SK-N-SH (cell line): ENCODE measurements around the gene MAP3K6. TPM values are rescaled to one million over a fixed set of nuclear protein-coding genes. Genes with fewer than 3 reads are reported as not detected.

Experiments used
- CTCF ChIA-PET: fragments of 300-600, 350-600 bp; formaldehyde crosslinking; extraction: SDS; loops from one replicate; lab custom pipeline; 2021; lab: Yijun Ruan, JAX
- POLR2A ChIA-PET: fragments of 350-600 bp; sonication (Branson Sonifier 250); formaldehyde crosslinking; extraction: SDS; loops from one replicate; lab custom pipeline; 2020; ENCODE audit warnings: antibody characterized with exemption, inconsistent platforms; lab: Yijun Ruan, JAX
- DNase-seq: peaks from one replicate; pipeline ENCODE4 v3.0.0; 2012
- H2AFZ ChIP-seq: fragments of 200-600 bp; sonication (generic); 2 replicates; pipeline ENCODE4 v1.8.1; 2016; ENCODE audit warnings: antibody characterized with exemption, mild to moderate bottlenecking, low read depth
- H3F3A ChIP-seq: fragments of 200-600 bp; sonication (generic); replicated peaks from 2 replicates; pipeline ENCODE3; 2016; ENCODE audit warnings: antibody characterized with exemption, mild to moderate bottlenecking; ENCODE audit not compliant: insufficient read depth
- H3K27ac ChIP-seq, 2 experiments: fragments of 200-500 bp in 1 of 2; fragments of 200-600 bp in 1 of 2; sonication (Bioruptor generic) in 1 of 2; sonication (generic), shearing (Covaris generic) in 1 of 2; 2 replicates each; pipeline versions ENCODE4 v1.5.1 to v1.6.1; 2014 to 2016; ENCODE audit warnings: low read depth in 2 of 2, inconsistent platforms in 1 of 2, low read length in 1 of 2, mild to moderate bottlenecking in 1 of 2, mixed read lengths in 1 of 2
- H3K27me3 ChIP-seq: fragments of 200-600 bp; sonication (generic), shearing (Covaris generic); 2 replicates; pipeline ENCODE4 v1.6.1; 2016; ENCODE audit warnings: mixed run types; ENCODE audit not compliant: insufficient read depth
- H3K36me3 ChIP-seq, 2 experiments: fragments of 200-500 bp in 1 of 2; fragments of 200-600 bp in 1 of 2; sonication (Bioruptor generic) in 1 of 2; sonication (generic) in 1 of 2; replicated peaks in 1 of 2; 2 replicates each; pipeline versions ENCODE3 to v1.5.1; 2014 to 2016; ENCODE audit warnings: low read length in 1 of 2, mild to moderate bottlenecking in 1 of 2; ENCODE audit not compliant: insufficient read depth in 2 of 2, control insufficient read depth in 1 of 2
- H3K4me1 ChIP-seq, 2 experiments: fragments of 200-500 bp in 1 of 2; fragments of 200-600 bp in 1 of 2; sonication (Bioruptor generic) in 1 of 2; sonication (generic), shearing (Covaris generic) in 1 of 2; 2 replicates each; pipeline versions ENCODE4 v1.5.1 to v1.6.1; 2014 to 2016; ENCODE audit warnings: low read depth in 1 of 2, low read length in 1 of 2, mixed run types in 1 of 2; ENCODE audit not compliant: insufficient read depth in 2 of 2, control insufficient read depth in 1 of 2
- H3K4me2 ChIP-seq: fragments of 200-600 bp; sonication (generic), shearing (Covaris generic); 2 replicates; pipeline ENCODE4 v1.6.1; 2017; ENCODE audit warnings: mixed run types
- H3K4me3 ChIP-seq, 2 experiments: fragments of 200-500 bp in 1 of 2; fragments of 200-600 bp in 1 of 2; sonication (Bioruptor generic) in 1 of 2; sonication (generic), shearing (Covaris generic) in 1 of 2; 2 replicates each; pipeline versions ENCODE4 v1.5.1 to v1.8.1; 2014 to 2016; ENCODE audit warnings: low read depth in 2 of 2, inconsistent platforms in 1 of 2, low read length in 1 of 2, mild to moderate bottlenecking in 1 of 2, mixed read lengths in 1 of 2, moderate library complexity in 1 of 2
- H3K79me2 ChIP-seq: fragments of 200-600 bp; sonication (generic); 2 replicates; pipeline ENCODE4 v1.8.1; 2017; ENCODE audit warnings: mild to moderate bottlenecking; ENCODE audit not compliant: insufficient read depth
- H3K9ac ChIP-seq: fragments of 200-600 bp; sonication (generic); 2 replicates; pipeline ENCODE4 v1.6.1; 2017; ENCODE audit warnings: mixed run types
- H3K9me2 ChIP-seq: fragments of 200-600 bp; sonication (generic); 2 replicates; pipeline ENCODE4 v1.6.1; 2017; ENCODE audit warnings: mixed run types
- H3K9me3 ChIP-seq: fragments of 200-600 bp; sonication (generic); 2 replicates; pipeline ENCODE4 v1.6.1; 2017; ENCODE audit warnings: mixed run types, mild to moderate bottlenecking, moderate library complexity
- H4K20me1 ChIP-seq: fragments of 200-600 bp; sonication (generic); 2 replicates; pipeline ENCODE4 v1.6.1; 2017; ENCODE audit warnings: mild to moderate bottlenecking, mixed run types; ENCODE audit not compliant: insufficient read depth
- CHD2 ChIP-seq: fragments of 150-350 bp; IDR thresholded peaks from 2 replicates; pipeline ENCODE4 v1.6.1; 2018; ENCODE audit warnings: low read length; ENCODE audit not compliant: partially characterized antibody
- CTCF ChIP-seq: fragments of 200-600 bp; sonication (generic); IDR thresholded peaks from 2 replicates; pipeline ENCODE4 v1.6.1; 2017; ENCODE audit warnings: antibody characterized with exemption, mild to moderate bottlenecking, moderate library complexity
- EP300 ChIP-seq, 2 experiments: IDR thresholded peaks; 2 replicates each; pipeline versions ENCODE4 v1.4.0 to v1.6.1; 2012; ENCODE audit warnings: borderline replicate concordance in 1 of 2, low read depth in 1 of 2, low read length in 1 of 2
- FOSL2 ChIP-seq: IDR thresholded peaks from 2 replicates; pipeline ENCODE4 v1.4.0; 2012; ENCODE audit warnings: low read depth, mild to moderate bottlenecking, moderate library complexity, borderline replicate concordance
- GATA2 ChIP-seq: sonication (generic); formaldehyde crosslinking; IDR thresholded peaks from 2 replicates; pipeline ENCODE4 v1.5.0; 2020; ENCODE audit warnings: mild to moderate bottlenecking, missing genetic modification reagents
- IRF3 ChIP-seq: fragments of 150-350 bp; IDR thresholded peaks from 2 replicates; pipeline ENCODE4 v1.6.1; 2016; ENCODE audit warnings: mild to moderate bottlenecking, low read depth, low read length
- MEF2A ChIP-seq: IDR thresholded peaks from 2 replicates; pipeline ENCODE4 v1.4.0; 2012; ENCODE audit warnings: low read depth, borderline replicate concordance
- MXI1 ChIP-seq: IDR thresholded peaks from 2 replicates; pipeline ENCODE4 v1.6.1; 2012; ENCODE audit warnings: mild to moderate bottlenecking, low read depth, low read length, improper control_type of control experiment
- NFIC ChIP-seq: IDR thresholded peaks from 2 replicates; pipeline ENCODE4 v1.4.0; 2012; ENCODE audit warnings: borderline replicate concordance
- POLR2AphosphoS5 ChIP-seq: IDR thresholded peaks from 2 replicates; pipeline ENCODE4 v1.6.1; 2012; ENCODE audit warnings: low read depth, low read length
- RAD21 ChIP-seq: IDR thresholded peaks from 2 replicates; pipeline ENCODE4 v1.6.1; 2012; ENCODE audit warnings: mild to moderate bottlenecking, low read length
- RCOR1 ChIP-seq: fragments of 150-350 bp; IDR thresholded peaks from 2 replicates; pipeline ENCODE4 v1.6.1; 2017; ENCODE audit warnings: antibody characterized with exemption, low read length
- RFX5 ChIP-seq: IDR thresholded peaks from 2 replicates; pipeline ENCODE4 v1.6.1; 2012; ENCODE audit warnings: mild to moderate bottlenecking, improper control_type of control experiment, low read length
- RXRA ChIP-seq: IDR thresholded peaks from 2 replicates; pipeline ENCODE4 v1.4.0; 2012; ENCODE audit warnings: low read depth, mild to moderate bottlenecking, borderline replicate concordance
- SMC3 ChIP-seq: IDR thresholded peaks from 2 replicates; pipeline ENCODE4 v1.6.1; 2012; ENCODE audit warnings: low read depth, low read length, improper control_type of control experiment
- TAF1 ChIP-seq: IDR thresholded peaks from 2 replicates; pipeline ENCODE4 v1.6.1; 2012; ENCODE audit warnings: low read depth, mild to moderate bottlenecking, low read length, moderate library complexity, borderline replicate concordance
- TEAD4 ChIP-seq: IDR thresholded peaks from 2 replicates; pipeline ENCODE4 v1.4.0; 2012; ENCODE audit warnings: mild to moderate bottlenecking, borderline replicate concordance; ENCODE audit not compliant: insufficient read depth
- YY1 ChIP-seq: IDR thresholded peaks from 2 replicates; pipeline ENCODE4 v1.4.0; 2012; ENCODE audit warnings: low read depth, mild to moderate bottlenecking
- WGBS: methylation state at CpG from one replicate; pipeline ENCODE4 v1.1.6; 2017; ENCODE audit warnings: low lambda C conversion rate; 5-methylcytosine and 5-hydroxymethylcytosine counted together
- polyA plus RNA-seq, 3 experiments: library from polyadenylated mRNA; depleted of rRNA; stranded (reverse); fragments of >200 nt; gene quantifications; 2 replicates each; pipeline ENCODE4 v1.2.3, GENCODE V29; 2012
- TF ChIP-seq, protein P1 (sequence below): IDR thresholded peaks from 2 replicates; pipeline ENCODE4 v1.4.0; 2012; ENCODE audit warnings: low read depth, borderline replicate concordance
- TF ChIP-seq, protein P2 (sequence below): IDR thresholded peaks from 2 replicates; pipeline ENCODE4 v1.4.0; 2012; ENCODE audit warnings: low read depth, borderline replicate concordance

The MAP3K6 gene
- polyA plus RNA-seq, 1 of the 3 experiments (the other 2 are of a cell fraction): 17.3 TPM

GRCh38 chr1:27372022-27372807 is 5.5 kb upstream of the MAP3K6 start:
- POLR2A ChIA-PET: no interaction called here

More at GRCh38 chr1:27372022-27372807, 5.5 kb upstream of the MAP3K6 start:
- CTCF ChIA-PET: interaction anchor here (0.7 to 9.6 kb wide), 5 partner anchors 11 to 75 kb away, joined by 3 to 154 read pairs (median 14); partner anchors contain the start of gene CD164L2
- H3F3A ChIP-seq: peaks cover 3% of the 10 kb centered on the region
- no peak overlapping the region for H3K4me3 ChIP-seq
- H3K9me3 ChIP-seq: no peaks in the 10 kb centered on the region
- peaks cover under 1 to 2% of the 10 kb centered on the region in 2 experiments; a peak in 2 of 4 replicates for H3K4me1 ChIP-seq
- H3K9ac ChIP-seq: no peak overlapping the region
- DNase-seq: no peak
- H2AFZ ChIP-seq: no peak overlapping the region
- H3K36me3 ChIP-seq: no peaks in the 10 kb centered on the region
- no peaks in the 10 kb centered on the region for H3K79me2 ChIP-seq
- no peaks in the 10 kb centered on the region for H3K9me2 ChIP-seq
- H3K27ac ChIP-seq: no peak overlapping the region
- TF ChIP-seq RCOR1 (no peak), TAF1 (no peak), EP300 (IDR thresholded peaks at IDR 0.05; ENCODE audit: borderline replicate concordance in 1 of 2, low read depth in 1 of 2, low read length in 1 of 2) (no peak), POLR2AphosphoS5 (no peak), SMC3 (no peak), RXRA (no peak), TEAD4 (no peak), IRF3 (no peak), MXI1 (no peak), NFIC (no peak), CHD2 (no peak), FOSL2 (no peak), RFX5 (no peak), RAD21 (no peak), MEF2A (no peak), CTCF (no peak), GATA2 (CRISPR knock-in tag) (no peak), YY1 (no peak)
- TF ChIP-seq, protein P1, sequence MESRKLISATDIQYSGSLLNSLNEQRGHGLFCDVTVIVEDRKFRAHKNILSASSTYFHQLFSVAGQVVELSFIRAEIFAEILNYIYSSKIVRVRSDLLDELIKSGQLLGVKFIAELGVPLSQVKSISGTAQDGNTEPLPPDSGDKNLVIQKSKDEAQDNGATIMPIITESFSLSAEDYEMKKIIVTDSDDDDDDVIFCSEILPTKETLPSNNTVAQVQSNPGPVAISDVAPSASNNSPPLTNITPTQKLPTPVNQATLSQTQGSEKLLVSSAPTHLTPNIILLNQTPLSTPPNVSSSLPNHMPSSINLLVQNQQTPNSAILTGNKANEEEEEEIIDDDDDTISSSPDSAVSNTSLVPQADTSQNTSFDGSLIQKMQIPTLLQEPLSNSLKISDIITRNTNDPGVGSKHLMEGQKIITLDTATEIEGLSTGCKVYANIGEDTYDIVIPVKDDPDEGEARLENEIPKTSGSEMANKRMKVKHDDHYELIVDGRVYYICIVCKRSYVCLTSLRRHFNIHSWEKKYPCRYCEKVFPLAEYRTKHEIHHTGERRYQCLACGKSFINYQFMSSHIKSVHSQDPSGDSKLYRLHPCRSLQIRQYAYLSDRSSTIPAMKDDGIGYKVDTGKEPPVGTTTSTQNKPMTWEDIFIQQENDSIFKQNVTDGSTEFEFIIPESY: no peak
- TF ChIP-seq, protein P2, sequence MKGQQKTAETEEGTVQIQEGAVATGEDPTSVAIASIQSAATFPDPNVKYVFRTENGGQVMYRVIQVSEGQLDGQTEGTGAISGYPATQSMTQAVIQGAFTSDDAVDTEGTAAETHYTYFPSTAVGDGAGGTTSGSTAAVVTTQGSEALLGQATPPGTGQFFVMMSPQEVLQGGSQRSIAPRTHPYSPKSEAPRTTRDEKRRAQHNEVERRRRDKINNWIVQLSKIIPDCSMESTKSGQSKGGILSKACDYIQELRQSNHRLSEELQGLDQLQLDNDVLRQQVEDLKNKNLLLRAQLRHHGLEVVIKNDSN: no peak
- no peaks in the 10 kb centered on the region for H4K20me1 ChIP-seq
- H3K4me2 ChIP-seq: no peak overlapping the region
- WGBS: 93% methylated on average over 18 of the region's 19 CpGs
- H3K27me3 ChIP-seq: no peaks in the 10 kb centered on the region
